GM19467 (cell line): ENCODE results near the gene UCK2.

Source experiments
- ATAC-seq: cut with Tn5 transposase; IDR thresholded peaks from one replicate; pipeline ENCODE4 v1.9.1; 2021; ENCODE audit warnings: mild to moderate bottlenecking, moderate library complexity; ENCODE audit not compliant: unreplicated experiment

Gene UCK2

DNA sequence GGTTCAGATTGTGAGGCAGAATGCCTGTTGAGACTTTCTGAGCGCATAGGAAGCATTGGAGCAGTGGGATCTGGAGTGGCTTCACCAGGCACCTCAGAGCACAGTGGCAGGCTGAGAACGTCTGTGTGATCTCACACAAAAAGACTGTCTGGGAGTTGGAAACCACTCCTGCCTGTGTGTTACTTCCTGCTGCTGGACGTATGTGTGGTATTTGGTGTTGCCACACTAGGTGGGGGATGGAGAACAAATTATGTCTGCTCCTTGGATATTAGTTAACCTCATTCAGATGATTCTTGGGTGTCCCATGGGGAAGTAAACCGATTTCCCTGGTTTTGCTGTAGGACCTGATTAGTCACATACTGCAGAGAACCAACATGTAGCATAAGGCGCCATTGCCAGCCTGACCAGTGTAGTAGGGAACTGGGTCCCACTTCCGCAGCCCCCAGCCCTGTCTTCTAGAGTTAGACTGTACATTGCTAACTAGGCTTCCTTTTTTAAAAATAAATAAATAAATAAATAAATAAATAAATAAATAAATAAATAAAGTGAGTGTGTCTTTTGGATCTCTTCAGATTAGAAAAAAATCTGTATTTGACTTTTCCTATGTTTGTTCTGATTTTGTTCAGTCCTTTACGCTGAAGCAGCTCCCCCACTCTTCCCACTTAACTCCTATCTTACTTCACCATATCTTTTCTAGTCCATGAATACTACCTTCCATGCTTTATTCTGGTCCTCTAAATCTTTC is 26.9 kb downstream of the UCK2 start:
- no peak for ATAC-seq

DNA sequence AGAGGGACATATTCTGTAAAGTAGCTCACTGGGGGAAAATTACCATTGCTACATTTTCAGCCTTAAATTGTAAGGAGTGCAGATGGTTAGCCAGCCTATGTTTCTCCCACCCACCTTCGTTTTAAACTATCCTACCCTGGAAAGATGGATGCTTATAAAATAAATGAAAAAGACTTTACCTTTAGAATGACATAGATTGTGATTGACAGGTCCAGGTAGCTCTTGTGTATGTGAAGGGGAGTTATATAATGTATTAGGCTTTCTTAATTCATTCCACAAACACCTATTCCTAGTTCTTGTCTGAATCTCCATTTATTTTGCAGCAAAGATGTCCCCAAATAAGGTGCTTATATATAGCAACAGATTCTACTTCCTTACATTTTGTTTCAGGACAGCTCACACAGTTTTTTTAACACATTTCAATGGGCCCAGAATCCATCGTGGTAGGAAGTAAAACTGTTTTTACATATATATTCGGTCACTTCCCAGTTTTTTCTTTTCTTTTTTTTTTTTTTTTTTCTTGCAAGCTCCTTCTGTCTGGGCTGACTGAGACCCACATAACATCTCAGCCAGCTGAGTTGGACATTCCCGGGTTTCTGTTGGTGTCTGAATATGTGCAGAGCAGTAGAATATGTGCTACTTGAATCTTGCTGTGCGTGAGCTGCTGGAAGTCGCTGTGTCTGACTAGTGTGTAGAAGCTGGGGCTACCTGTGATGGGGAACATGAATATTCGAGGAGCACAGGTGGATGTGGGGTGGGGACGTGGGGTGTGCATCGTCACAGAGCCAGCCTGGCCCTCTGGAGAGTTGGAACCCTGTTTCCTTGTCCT is 27.8 kb downstream of the UCK2 start:
- no peak for ATAC-seq

DNA sequence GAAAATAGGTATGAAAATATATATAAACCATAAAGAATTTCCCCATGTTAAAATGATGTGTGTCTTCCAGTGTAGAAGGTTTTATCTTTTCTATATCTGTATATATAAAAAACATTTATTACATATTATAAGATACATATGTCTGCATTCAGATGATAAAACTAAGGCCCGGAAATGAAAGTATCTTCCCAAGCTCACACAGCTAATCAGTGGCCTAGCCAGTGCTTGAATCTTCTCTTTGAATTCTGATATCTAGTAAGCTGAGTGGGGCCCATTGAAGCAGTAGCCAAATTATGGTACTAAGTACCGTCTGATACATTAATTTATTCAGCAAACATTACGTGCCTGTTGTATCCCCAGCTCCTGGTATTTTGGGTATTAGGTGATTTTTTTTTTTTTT is 28.6 kb downstream of the UCK2 start:
- no peak for ATAC-seq

DNA sequence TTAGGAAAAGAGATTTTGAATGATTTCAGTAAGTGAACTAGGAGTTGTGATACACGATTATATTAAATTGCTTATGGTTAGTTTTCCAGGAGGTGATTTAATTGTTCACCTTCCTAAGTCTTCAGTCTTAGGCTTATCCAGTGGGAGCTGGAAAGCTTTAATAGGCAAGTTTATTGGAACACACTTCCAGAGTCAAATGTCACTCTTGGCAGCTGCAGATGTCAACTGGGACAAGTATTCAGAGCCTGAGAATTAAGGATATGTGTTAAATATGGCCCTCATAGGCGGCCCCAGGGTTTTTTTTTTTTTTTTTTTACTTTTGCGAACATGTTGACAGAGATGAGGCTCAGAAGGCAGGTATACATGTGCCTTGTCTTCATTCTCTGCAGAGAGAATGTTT is 29.2 kb downstream of the UCK2 start:
- ATAC-seq: no peak

DNA sequence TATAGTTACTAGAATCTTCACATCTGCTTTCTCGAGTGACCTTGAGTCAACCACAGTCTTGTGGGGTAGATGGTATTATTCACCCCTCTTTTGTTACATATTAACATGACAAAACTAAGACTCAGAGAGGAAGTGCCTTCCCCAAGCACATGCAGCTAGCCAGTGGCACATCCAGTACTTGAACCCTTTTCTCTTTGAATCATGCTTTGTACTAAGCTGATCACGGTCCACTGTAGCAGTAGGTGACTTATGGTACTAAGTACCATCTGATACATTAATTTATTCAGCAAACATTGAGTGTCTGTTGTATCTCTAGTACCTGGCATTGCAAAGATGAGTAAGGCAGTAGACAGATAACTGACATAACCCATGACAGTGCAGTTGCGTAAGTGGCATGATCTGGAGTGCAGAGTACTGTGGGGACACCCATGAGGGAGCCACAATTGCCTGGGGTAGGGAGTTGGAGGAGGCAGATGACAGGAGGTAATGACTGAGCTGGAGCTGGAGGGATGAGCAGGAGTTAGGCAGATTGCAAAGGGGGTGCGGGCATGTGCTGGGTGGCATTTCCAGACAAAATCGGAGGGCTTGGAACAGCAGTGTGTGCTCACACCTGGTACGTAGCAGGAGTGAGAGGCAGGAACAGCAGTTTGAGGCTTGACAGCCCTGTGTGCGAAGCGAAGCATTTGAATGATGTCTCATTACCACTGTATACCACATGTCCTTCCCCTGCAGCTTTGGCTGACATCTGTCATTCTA is 29.8 kb downstream of the UCK2 start:
- ATAC-seq: peak; percentile 89

DNA sequence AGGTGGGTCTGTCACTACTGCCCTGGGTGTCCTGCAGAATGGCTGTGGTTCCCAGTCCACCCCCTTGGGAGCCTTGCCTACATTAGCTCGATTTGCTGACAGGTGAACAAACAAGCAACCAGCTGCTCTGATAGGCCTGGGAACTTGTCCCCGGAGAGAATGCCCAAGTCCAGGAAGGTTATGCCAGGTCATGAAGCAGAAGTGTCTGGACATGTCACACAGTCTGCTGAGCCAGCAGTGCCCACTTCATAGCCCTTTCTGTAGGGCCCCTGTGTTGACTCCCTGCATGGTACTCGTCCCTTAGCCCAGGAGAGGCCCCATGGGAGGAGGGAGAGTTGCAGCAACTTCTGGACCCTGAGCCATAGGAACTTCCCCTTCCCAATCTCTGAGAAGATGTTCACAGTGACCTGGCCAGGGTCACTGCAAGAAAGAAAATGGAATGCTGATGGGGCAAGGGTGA is 31.0 kb downstream of the UCK2 start:
- no peak for ATAC-seq

DNA sequence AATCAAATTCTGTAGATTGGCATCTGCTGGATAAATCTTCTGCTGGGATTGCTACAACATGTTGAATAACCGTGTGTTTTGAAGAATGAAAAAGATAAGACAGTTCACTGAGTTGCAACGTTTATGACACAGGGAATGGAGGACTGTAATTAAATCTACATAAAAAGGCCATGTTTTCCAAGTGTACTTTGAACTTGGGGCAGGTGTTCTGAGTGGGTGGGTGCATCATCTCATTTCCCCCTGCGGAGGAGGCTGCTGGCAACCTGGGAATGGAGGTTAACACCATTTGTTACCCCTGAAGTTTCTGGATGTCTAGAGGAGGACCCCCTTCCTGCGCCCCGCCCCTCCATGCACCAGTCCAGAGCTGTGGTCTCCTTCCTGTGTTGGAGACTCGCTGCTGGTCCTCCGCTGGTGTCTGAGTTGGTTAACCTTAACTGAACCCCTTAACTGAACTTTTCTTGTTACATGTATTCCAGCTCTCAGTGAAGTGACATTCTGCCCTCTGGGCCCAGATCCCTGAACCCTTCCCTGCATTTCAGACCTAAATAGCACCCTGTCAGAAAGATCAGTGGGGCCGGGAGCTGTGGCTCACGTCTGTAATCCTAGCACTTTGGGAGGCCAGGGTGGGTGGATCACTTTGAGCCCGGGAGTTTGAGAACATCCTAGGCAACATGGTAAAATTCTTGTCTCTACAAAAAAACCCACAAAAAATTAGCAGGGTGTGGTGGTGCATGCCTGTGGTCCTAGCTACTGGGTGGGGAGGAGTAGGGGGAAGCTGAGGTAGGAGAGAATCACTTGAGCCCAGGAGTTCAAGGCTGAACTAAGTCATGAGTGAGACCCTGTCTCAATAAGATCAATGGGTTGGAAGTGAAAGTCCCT is 31.8 kb downstream of the UCK2 start:
- ATAC-seq: no peak

DNA sequence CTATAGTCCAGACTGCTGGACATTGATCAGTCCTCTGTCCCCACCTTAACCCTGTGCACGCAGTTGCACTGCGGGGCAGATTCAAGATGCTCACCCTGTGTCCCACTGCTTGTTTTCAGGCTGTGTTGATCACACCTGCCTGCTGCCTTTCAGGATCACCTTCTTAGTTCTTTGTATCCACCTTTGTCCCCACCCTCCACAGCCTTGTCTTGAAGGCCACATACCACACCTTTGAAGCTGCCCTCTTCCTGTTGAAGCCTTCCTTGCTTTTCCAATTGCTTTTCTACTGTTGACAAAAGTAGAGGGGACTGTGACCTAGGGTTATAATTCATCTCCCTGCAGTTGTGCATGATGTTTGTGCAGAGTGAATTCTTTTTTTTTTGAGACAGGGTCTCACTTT is 32.7 kb downstream of the UCK2 start:
- ATAC-seq: no peak

DNA sequence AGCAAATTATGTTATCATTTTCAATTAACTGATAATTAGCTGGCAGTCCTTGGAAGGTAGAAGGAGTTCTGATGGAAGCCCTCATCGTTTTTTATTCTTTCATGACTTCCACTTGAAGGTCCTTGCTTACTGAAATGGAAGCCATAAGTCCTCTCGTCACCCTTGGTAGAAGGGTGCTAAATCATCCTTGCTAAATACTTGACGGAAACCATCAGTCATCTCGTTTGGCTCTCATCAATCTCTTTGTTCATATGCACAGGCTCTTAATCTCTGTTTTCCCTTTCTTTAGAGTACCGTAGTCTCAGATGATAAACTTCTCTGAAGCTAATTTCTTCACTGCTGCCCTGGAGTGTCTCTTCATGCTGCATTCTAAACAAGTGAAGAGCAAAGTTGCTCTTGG is 34.5 kb downstream of the UCK2 start:
- no peak for ATAC-seq

DNA sequence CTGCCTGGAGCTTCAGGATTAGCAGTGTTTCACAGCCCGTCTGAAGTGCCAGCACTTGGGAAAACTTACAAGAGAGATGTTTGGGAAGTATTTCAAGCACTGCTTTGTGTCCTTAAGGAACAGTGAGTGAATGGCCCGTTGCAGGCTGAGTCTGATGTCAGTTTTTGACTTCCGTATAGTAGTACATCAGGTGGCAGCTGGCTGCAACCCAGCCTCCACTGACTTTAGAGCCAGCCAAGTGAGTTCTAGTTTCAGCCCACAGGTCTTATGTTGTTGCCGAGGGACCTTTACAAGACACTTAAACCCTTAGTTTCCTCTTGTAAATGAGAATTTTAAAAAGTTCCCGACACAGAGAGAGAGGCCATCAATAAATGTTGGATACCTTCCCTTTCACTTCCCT is 35.0 kb downstream of the UCK2 start:
- ATAC-seq: peak; percentile 65

DNA sequence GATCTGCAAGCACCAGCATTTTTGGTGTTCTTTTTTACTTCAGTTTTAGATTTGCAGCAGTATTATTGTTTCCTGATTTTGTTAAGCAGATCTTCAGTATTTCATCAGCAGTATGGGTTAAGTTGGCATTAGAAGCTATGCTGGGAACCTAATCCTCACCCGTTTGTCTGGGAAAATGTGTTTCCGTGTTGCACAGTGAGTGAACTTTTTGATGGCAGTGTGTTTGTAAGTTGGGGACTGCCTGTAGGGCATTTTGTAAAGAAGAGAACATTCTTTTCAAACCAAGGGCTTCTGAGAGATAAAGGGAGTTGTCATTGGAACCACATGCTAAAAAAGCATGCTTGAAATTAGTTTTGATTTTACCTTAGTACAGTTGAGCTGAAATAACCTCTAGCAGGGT is 35.9 kb downstream of the UCK2 start:
- ATAC-seq: no peak

DNA sequence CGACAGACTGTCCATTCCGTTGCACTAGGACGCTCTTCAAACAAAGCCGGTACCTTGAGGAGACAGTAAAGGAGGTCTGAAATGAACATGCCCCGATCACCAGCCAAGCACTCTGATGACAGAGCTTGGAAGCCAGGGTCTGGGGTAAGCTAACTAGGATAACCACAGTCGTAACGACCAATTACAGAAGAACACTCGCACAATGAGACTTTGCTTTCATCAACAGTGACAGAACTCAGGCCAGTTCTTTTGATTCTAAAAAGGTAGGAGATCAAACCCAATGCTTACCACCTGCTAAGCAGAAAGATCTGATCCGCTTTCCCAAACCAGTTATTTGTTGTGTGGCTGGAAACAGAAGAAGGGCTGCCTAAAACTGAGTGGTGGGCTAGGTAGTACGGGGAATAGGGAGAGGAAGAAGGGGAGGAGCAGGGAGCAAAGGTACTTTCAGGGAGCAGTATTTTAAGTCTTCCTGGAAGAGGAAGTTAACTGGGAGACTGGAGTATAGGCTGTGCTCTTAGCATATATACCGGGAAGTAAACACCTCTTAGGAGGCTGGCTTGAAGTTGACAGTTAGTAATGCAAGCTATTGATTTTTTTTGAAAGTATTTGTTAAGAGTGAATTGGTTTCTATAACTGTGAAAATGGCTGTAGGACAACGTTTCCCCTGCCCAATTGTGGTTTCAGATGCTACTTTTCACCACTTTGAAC is 38.4 kb downstream of the UCK2 start:
- no peak for ATAC-seq

DNA sequence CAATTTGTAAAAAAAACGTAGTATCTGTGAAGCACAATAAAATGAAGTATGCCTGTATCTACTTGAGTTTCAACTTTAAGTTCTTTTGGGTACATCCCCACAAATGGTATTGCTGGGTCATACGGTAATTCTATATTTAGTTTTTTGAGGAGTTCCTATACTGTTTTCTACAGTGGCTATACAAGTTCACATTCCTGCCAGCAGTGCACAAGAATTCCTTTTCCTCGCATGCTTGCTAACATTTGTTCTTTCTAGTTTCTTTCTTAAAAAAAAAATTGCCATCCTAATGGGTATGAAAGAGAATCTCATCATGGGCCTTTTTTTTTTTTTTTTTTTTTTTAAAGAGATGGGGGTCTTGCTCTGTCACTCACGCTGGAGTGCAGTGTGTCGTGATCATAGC is 41.9 kb downstream of the UCK2 start:
- ATAC-seq: no peak

DNA sequence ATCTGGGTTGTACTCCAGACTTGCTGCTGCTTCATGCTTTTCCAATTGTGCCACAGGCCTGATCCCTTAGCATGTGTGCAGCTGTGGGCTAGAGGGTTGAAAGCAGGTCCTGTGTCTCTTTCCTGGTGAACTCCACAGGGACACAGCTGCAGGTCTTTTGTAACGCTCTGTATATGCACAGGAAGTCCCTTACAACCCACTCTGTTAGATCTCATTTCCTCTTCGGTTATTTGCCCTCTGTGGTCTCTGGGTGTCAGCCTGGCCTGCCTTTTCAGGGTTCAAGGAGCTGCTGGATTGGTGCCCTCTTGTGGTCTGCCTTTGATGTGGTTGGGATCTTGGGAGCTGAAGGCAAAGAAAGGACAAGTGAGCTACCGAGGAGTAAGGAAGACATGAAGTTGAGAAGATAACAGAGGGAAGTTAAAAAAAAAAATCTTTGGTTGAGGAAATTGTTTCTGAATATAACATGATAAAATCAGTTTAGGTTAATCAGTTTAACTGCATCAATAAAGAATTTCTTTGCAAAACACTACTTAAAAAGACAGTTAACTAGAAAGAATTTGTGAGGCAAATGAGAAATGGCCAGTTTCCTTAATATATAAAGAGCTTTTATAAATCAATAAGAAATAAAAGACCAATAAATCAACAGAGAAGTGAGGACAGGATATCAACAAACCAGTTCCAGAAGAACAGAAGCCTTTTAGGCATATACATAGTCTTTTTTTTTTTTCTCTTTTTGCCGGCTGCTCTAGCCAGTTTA is 44.1 kb downstream of the UCK2 start:
- ATAC-seq: peak; percentile 74

DNA sequence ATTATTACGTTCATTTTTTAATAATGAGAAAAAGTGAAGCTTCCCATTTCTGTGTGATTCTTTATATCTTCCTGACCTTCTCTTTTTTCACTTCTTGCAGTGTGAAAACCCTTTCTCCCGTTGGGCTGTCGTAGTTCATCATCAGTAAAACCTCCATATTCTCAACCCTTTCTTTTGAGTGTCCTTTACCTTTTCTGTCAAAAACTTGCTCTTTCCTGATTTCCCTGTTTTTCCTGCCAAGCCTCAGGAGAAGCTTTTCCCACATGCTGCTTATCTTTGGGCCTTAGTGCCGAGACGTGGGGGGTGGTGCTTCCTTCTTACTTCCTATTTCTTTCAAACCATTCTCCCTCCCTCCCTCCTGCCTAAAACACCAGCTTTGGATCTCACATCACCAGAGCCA is 46.1 kb downstream of the UCK2 start:
- no peak for ATAC-seq

DNA sequence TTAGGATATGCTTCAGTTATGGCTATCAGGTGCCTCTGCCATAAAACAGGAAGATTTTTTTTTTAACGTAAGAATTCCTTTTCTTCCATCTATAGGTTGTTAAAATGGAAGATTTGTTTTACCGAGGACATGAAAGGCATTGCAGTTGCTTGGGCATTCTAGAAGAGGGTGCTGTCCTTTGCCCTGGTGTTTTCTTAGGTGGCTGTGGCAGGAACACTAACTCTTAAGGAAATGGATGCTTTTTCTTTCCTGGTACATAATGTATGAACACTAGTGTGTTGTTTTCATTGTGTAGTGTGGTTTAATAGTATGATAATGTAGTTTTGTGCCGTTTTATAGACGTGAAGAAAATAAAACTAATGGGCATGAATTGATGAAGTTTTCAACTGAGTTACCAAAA is 47.2 kb downstream of the UCK2 start:
- ATAC-seq: no peak

DNA sequence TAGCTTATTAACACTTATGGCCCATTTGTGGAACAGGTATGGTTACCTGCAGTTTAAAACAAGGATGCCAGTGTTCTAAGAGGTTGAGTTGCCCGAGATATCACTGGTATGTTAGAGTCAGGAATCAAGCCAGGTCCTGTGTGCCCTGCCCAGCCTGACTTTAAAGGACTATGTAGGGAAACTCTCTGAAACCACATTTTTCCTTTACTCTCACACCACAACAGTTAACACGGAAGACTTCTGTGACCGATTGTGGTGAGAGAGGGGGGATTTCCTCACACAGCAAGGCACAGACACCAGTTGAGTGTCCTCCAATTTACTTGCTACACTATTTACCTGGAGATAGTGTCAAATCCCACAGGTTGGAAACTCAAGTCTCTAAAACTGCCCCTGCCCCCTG is 47.8 kb downstream of the UCK2 start:
- no peak for ATAC-seq

DNA sequence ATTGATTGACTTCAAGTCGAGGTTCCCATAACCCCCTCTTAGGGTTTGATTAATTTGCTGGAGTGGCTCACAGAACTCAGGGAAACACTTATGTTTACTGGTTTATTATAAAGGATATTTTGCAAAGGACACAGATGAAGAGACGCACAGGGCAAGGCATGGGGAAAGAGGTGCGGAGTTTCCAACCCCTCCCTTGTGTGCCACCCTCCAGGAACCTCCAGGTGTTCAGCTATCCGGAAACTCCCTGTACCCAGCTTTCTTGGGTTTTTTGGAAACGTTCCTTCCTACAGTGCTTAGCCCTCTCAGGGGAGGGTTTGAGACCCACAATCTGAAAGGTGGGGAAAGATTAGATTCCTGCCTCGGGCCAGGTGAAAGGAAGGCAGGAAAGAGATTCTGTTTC is 48.2 kb downstream of the UCK2 start:
- no peak for ATAC-seq

DNA sequence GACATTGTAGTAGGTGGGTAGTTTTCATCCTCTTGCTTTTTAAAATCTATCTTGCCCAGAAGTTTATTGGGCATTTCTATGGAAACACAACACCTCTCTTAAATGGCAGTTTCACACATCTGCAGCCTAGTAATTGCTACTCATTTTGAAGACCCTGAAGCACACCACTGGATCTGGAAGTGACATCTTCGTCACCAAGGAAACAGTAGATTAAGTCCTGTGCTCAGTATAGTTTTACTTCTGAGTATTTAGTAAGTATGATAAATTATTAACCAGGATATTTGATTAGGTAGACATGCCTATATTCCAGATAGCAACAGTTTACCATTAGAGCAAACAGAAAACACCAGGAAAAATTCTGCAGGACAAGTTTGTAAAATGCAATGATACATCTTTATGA is 48.7 kb downstream of the UCK2 start:
- no peak for ATAC-seq
